H1 (cell line): ENCODE measurements around the gene ANKRD6. TPM values are rescaled to one million over a fixed set of nuclear protein-coding genes. Genes with fewer than 3 reads are reported as not detected.

Source experiments
- CTCF ChIA-PET: fragments of 300-600 bp; sonication (Branson Sonifier 250); formaldehyde crosslinking; loops from one replicate; lab custom pipeline; 2021; ENCODE audit not compliant: partially characterized antibody; lab: Charles Lee
- POLR2A ChIA-PET: fragments of 300-600 bp; sonication (Branson Sonifier 250); formaldehyde crosslinking; loops from one replicate; lab custom pipeline; 2021; ENCODE audit warnings: inconsistent platforms; ENCODE audit not compliant: partially characterized antibody; lab: Charles Lee
- DNase-seq, 2 experiments: peaks; one replicate each; pipeline versions ENCODE4 v3.0.0 to v3.0.0-alpha.2; 2010 to 2022; ENCODE audit warnings: low spot score in 2 of 2, low read depth in 1 of 2, mixed read lengths in 1 of 2
- FAIRE-seq: peaks from 2 replicates; lab custom pipeline; 2011; peaks lifted over from hg19 to GRCh38; lab: Jason Lieb, UNC
- H2AFZ ChIP-seq: 2 replicates; pipeline ENCODE4 v1.8.1; 2012; ENCODE audit warnings: low read length, inconsistent platforms
- H2AK5ac ChIP-seq: 2 replicates; pipeline ENCODE4 v1.6.1; 2013; ENCODE audit warnings: low read depth, low read length
- H2BK120ac ChIP-seq: replicated peaks from 2 replicates; pipeline ENCODE3; 2013; ENCODE audit warnings: low read depth, low read length, inconsistent platforms
- H2BK12ac ChIP-seq: 2 replicates; pipeline ENCODE4 v1.6.1; 2013; ENCODE audit warnings: low read depth, low read length
- H2BK15ac ChIP-seq: 2 replicates; pipeline ENCODE4 v1.6.1; 2013; ENCODE audit warnings: low read length
- H2BK20ac ChIP-seq: 2 replicates; pipeline ENCODE4 v1.6.1; 2013; ENCODE audit warnings: low read length
- H2BK5ac ChIP-seq: 2 replicates; pipeline ENCODE4 v1.6.1; 2013; ENCODE audit warnings: low read depth, low read length
- H3K14ac ChIP-seq: 2 replicates; pipeline ENCODE4 v1.6.1; 2013; ENCODE audit warnings: inconsistent platforms; ENCODE audit not compliant: insufficient read length
- H3K18ac ChIP-seq: 2 replicates; pipeline ENCODE4 v1.6.1; 2013; ENCODE audit warnings: low read length; ENCODE audit errors: extremely low read depth
- H3K23ac ChIP-seq: 2 replicates; pipeline ENCODE4 v1.6.1; 2013; ENCODE audit warnings: inconsistent platforms; ENCODE audit not compliant: insufficient read length
- H3K23me2 ChIP-seq: 2 replicates; pipeline ENCODE4 v1.6.1; 2013; ENCODE audit warnings: low read depth, low read length
- H3K27ac ChIP-seq: 2 replicates; pipeline ENCODE4 v1.6.1; 2011; ENCODE audit warnings: low read depth, low read length, inconsistent platforms
- H3K27me3 ChIP-seq, 4 experiments: replicated peaks in 1 of 4; 1 replicate in 1 of 4; 2 replicates in 3 of 4; pipeline versions ENCODE4 v1.6.1 to v1.8.1; 2011 to 2013; ENCODE audit warnings: low read length in 3 of 4, mild to moderate bottlenecking in 3 of 4, inconsistent platforms in 2 of 4, mixed read lengths in 2 of 4, moderate library complexity in 1 of 4; ENCODE audit not compliant: control insufficient read depth in 3 of 4, insufficient read depth in 3 of 4; ENCODE audit errors: extremely low read depth in 1 of 4
- H3K36me3 ChIP-seq, 4 experiments: 2 replicates each; pipeline versions ENCODE4 v1.6.1 to v1.8.1; 2011 to 2013; ENCODE audit warnings: mild to moderate bottlenecking in 4 of 4, low read length in 3 of 4, moderate library complexity in 2 of 4, control low read depth in 1 of 4, inconsistent platforms in 1 of 4; ENCODE audit not compliant: insufficient read depth in 4 of 4, control insufficient read depth in 2 of 4
- H3K4ac ChIP-seq: replicated peaks from 2 replicates; pipeline ENCODE3; 2013; ENCODE audit warnings: low read length, low read depth, mixed read lengths, inconsistent platforms; ENCODE audit not compliant: insufficient read length
- H3K4me1 ChIP-seq, 4 experiments: replicated peaks in 1 of 4; 1 replicate in 1 of 4; 2 replicates in 3 of 4; pipeline versions ENCODE4 v1.6.1 to v1.8.1; 2011 to 2013; ENCODE audit warnings: low read length in 3 of 4, inconsistent platforms in 2 of 4, mixed read lengths in 1 of 4; ENCODE audit not compliant: insufficient read depth in 4 of 4, control insufficient read depth in 3 of 4
- H3K4me2 ChIP-seq, 2 experiments: 2 replicates each; pipeline versions ENCODE4 v1.6.1 to v1.8.1; 2011 to 2013; ENCODE audit warnings: low read depth in 2 of 2, low read length in 2 of 2, control low read depth in 1 of 2, inconsistent platforms in 1 of 2, mild to moderate bottlenecking in 1 of 2; ENCODE audit not compliant: insufficient read depth in 1 of 2
- H3K4me3 ChIP-seq, 4 experiments: fragments of 200-600, 300-600 bp in 1 of 4; sonication (generic), shearing (Covaris generic), sonication (Bioruptor Twin) in 1 of 4; 2 replicates each; pipeline versions ENCODE4 v1.5.1 to v1.8.1; 2011 to 2016; ENCODE audit warnings: low read length in 4 of 4, low read depth in 3 of 4, control low read depth in 2 of 4, inconsistent platforms in 2 of 4, mild to moderate bottlenecking in 2 of 4, mixed read lengths in 1 of 4, moderate library complexity in 1 of 4; ENCODE audit not compliant: insufficient read depth in 2 of 4; ENCODE audit errors: extremely low read depth in 1 of 4
- H3K56ac ChIP-seq: replicated peaks from 2 replicates; pipeline ENCODE3; 2013; ENCODE audit warnings: low read depth, mild to moderate bottlenecking, mixed read lengths, low read length, inconsistent platforms; ENCODE audit not compliant: insufficient read length
- H3K79me1 ChIP-seq: 2 replicates; pipeline ENCODE4 v1.6.1; 2013; ENCODE audit warnings: low read depth, low read length, control low read depth
- H3K79me2 ChIP-seq, 2 experiments: 2 replicates each; pipeline versions ENCODE4 v1.6.1 to v1.8.1; 2012 to 2013; ENCODE audit warnings: low read length in 2 of 2, mild to moderate bottlenecking in 2 of 2, inconsistent platforms in 1 of 2; ENCODE audit not compliant: insufficient read depth in 2 of 2, control insufficient read depth in 1 of 2
- H3K9ac ChIP-seq, 4 experiments: replicated peaks in 1 of 4; 1 replicate in 1 of 4; 2 replicates in 3 of 4; pipeline versions ENCODE4 v1.6.1 to v1.8.1; 2011 to 2013; ENCODE audit warnings: low read depth in 3 of 4, low read length in 3 of 4, control low read depth in 2 of 4, mild to moderate bottlenecking in 2 of 4, moderate library complexity in 2 of 4, inconsistent platforms in 1 of 4; ENCODE audit errors: extremely low read depth in 1 of 4
- H3K9me3 ChIP-seq, 2 experiments: 2 replicates each; pipeline versions ENCODE4 v1.6.1 to v1.8.1; 2012 to 2013; ENCODE audit warnings: mild to moderate bottlenecking in 2 of 2, moderate library complexity in 2 of 2, control low read depth in 1 of 2, inconsistent platforms in 1 of 2, low read depth in 1 of 2, low read length in 1 of 2, mixed read lengths in 1 of 2; ENCODE audit not compliant: insufficient read depth in 2 of 2
- H4K20me1 ChIP-seq, 2 experiments: replicated peaks in 1 of 2; 2 replicates each; pipeline versions ENCODE3 to v1.8.1; 2011 to 2013; ENCODE audit warnings: inconsistent platforms in 2 of 2, low read length in 2 of 2, mild to moderate bottlenecking in 1 of 2; ENCODE audit not compliant: insufficient read depth in 2 of 2, control insufficient read depth in 1 of 2
- H4K5ac ChIP-seq: 2 replicates; pipeline ENCODE4 v1.6.1; 2013; ENCODE audit warnings: low read length, low read depth, mixed read lengths, inconsistent platforms; ENCODE audit not compliant: insufficient read length
- H4K8ac ChIP-seq: 2 replicates; pipeline ENCODE4 v1.8.0; 2013; ENCODE audit warnings: mild to moderate bottlenecking, moderate library complexity, low read length, inconsistent platforms; ENCODE audit not compliant: insufficient read depth; ENCODE audit errors: extremely low read depth
- H4K91ac ChIP-seq: replicated peaks from 2 replicates; pipeline ENCODE3; 2013; ENCODE audit warnings: low read length, mixed read lengths, inconsistent platforms; ENCODE audit not compliant: insufficient read length
- CHD1 ChIP-seq: IDR thresholded peaks from 2 replicates; pipeline ENCODE4 v1.6.1; 2012; ENCODE audit warnings: low read depth, low read length, improper control_type of control experiment
- CREB1 ChIP-seq: IDR thresholded peaks from 2 replicates; pipeline ENCODE4 v1.6.1; 2012; ENCODE audit warnings: inconsistent platforms
- CTBP2 ChIP-seq: IDR thresholded peaks from 2 replicates; pipeline ENCODE4 v1.7.0; 2011; ENCODE audit warnings: borderline replicate concordance, mild to moderate bottlenecking, moderate library complexity, mixed read lengths, low read length; ENCODE audit not compliant: insufficient read depth, insufficient read length
- GABPA ChIP-seq: IDR thresholded peaks from 2 replicates; pipeline ENCODE4 v1.6.1; 2011; ENCODE audit warnings: mild to moderate bottlenecking, low read length, moderate library complexity, borderline replicate concordance; ENCODE audit not compliant: insufficient read depth
- HDAC2 ChIP-seq, 2 experiments: fragments of 300-600 bp in 1 of 2; sonication (generic) in 1 of 2; IDR thresholded peaks; 2 replicates each; pipeline ENCODE4 v1.6.1; 2011 to 2012; ENCODE audit warnings: low read depth in 2 of 2, low read length in 2 of 2, mild to moderate bottlenecking in 2 of 2, moderate library complexity in 2 of 2, borderline replicate concordance in 1 of 2, inconsistent platforms in 1 of 2
- MAFK ChIP-seq: IDR thresholded peaks from 2 replicates; pipeline ENCODE4 v1.6.1; 2012; ENCODE audit warnings: low read depth, mild to moderate bottlenecking, improper control_type of control experiment, low read length
- RFX5 ChIP-seq: IDR thresholded peaks from 2 replicates; pipeline ENCODE4 v1.6.1; 2011; ENCODE audit warnings: low read depth, low read length, improper control_type of control experiment, borderline replicate concordance
- SIN3A ChIP-seq, 2 experiments: IDR thresholded peaks in 1 of 2; conservative IDR thresholded peaks in 1 of 2; 2 replicates each; pipeline ENCODE4 v1.6.1; 2011 to 2012; ENCODE audit warnings: low read length in 2 of 2, improper control_type of control experiment in 1 of 2, low read depth in 1 of 2, mild to moderate bottlenecking in 1 of 2
- SIX5 ChIP-seq: IDR thresholded peaks from 2 replicates; pipeline ENCODE4 v1.6.1; 2011; ENCODE audit warnings: mild to moderate bottlenecking, low read depth, low read length
- TEAD4 ChIP-seq: IDR thresholded peaks from 2 replicates; pipeline ENCODE4 v1.6.1; 2012; ENCODE audit warnings: low read depth, low read length, inconsistent platforms, mixed read lengths
- WGBS, 2 experiments: shearing (Covaris generic) in 1 of 2; methylation state at CpG; one replicate each; pipeline versions ENCODE4 v1.1.6 to v1.1.7; 2013 to 2015; ENCODE audit warnings: low lambda C conversion rate in 2 of 2, mixed read lengths in 2 of 2, inconsistent platforms in 1 of 2, low coverage in 1 of 2, missing lambda C conversion rate in 1 of 2; ENCODE audit not compliant: insufficient replicate concordance in 2 of 2, insufficient coverage in 1 of 2, insufficient read length in 1 of 2; ENCODE audit errors: extremely low coverage in 1 of 2, missing lambda C conversion rate in 1 of 2; 5-methylcytosine and 5-hydroxymethylcytosine counted together
- polyA plus RNA-seq, 7 experiments: library from polyadenylated mRNA; depleted of rRNA in 3 of 7; stranded (reverse) in 5 of 7; unstranded in 2 of 7; fragments of >200 nt in 5 of 7; fragments of 200-250 nt in 2 of 7; gene quantifications; 1 replicate in 5 of 7; 2 replicates in 1 of 7; 4 replicates in 1 of 7; pipeline versions ENCODE4 v1.2.1 to v1.2.3, GENCODE V29; 2011 to 2013; ENCODE audit warnings: missing spikeins in 2 of 7, mixed read lengths in 2 of 7
- total RNA-seq: library from RNA; stranded (reverse); fragmentation: NEBNext Ultra II Directional; extraction: Animal tissue kit (Norgen Biotek cat#: 25700); gene quantifications from 2 replicates; pipeline ENCODE4 v1.2.1, GENCODE V29; 2021

The ANKRD6 gene
- total and polyA plus RNA-seq, 2 of the 8 experiments (the other 6 are each of a cell fraction or from before 2014, with no cell fraction given), result 5.9 to 12.8 TPM

GRCh38 chr6:89503641-89504040, 70.7 kb downstream of the ANKRD6 start:
- Histone ChIP-seq H2AFZ (no peak overlapping the region), H2BK15ac (no peak overlapping the region), H2BK20ac (no peak overlapping the region), H3K27me3 (peaks cover 0 to 7% (median 0%) of the 10 kb centered on the region in 4 experiments; a peak in 2 of 7 replicates), H3K14ac (no peak overlapping the region), H4K91ac (no peak overlapping the region), H2AK5ac (no peak overlapping the region), H3K18ac (no peak overlapping the region; the same call in 1 of the 2 replicates), H2BK12ac (no peak overlapping the region), H4K20me1 (no peaks in the 10 kb centered on the region), H3K23ac (no peak overlapping the region), H4K8ac (no peak overlapping the region), H2BK5ac (no peak overlapping the region), H3K9me3 (no peaks in the 10 kb centered on the region), H4K5ac (no peak overlapping the region), H3K4me1 (peaks cover 7 to 19% (median 11%) of the 10 kb centered on the region in 4 experiments), H3K4ac (no peak overlapping the region), H3K79me1 (no peaks in the 10 kb centered on the region), H3K79me2 (peaks cover 0 to 3% of the 10 kb centered on the region in 2 experiments; a peak in 1 of 4 replicates), H3K4me2 (no peak overlapping the region), H3K4me3 (no peak overlapping the region), H3K56ac (no peak overlapping the region), H3K27ac (no peak overlapping the region), H3K36me3 (no peaks in the 10 kb centered on the region), H3K23me2 (no peaks in the 10 kb centered on the region), H2BK120ac (no peak overlapping the region), H3K9ac (no peak overlapping the region)
- CTCF ChIA-PET, result interaction anchor here (0.8 to 2.7 kb wide), 4 partner anchors 9 to 90 kb away, joined by 3 to 12 read pairs (median 4); partner anchors contain the start of gene ANKRD6
- FAIRE-seq, result no peak
- DNase-seq, result no peak
- POLR2A ChIA-PET, result no interaction called here
- WGBS, 2 experiments, result 83% methylated on average over 2 of the region's 2 CpGs; no CpG with 5 or more reads in 1 of the 2 experiments
- TF ChIP-seq SIX5 (no peak), GABPA (no peak), CTBP2 (no peak), CREB1 (no peak), HDAC2 (IDR thresholded peaks at IDR 0.05; ENCODE audit: borderline replicate concordance in 1 of 2, low read depth in 2 of 2, low read length in 2 of 2) (no peak), RFX5 (no peak), MAFK (no peak), CHD1 (no peak), SIN3A (conservative IDR thresholded peaks at IDR 0.05 in 1 of 2, IDR thresholded peaks at IDR 0.05 in 1 of 2; ENCODE audit: low read depth in 1 of 2, low read length in 2 of 2) (no peak), TEAD4 (no peak)
